Transverse colon (tissue), 4 donors: ENCODE measurements around the gene MED8. TPM values are rescaled to one million over a fixed set of nuclear protein-coding genes. Genes with fewer than 3 reads are reported as not detected.
A peak's percentile ranks its signal among the peaks of the same experiment; 100 is the strongest.
"Not testable (repeated sequence)": the region's sequence is repeated elsewhere in the genome, so short reads cannot be mapped to it uniquely, and the experiment has no call there.

Experiments used
- DNase-seq: peaks from one replicate; pipeline ENCODE4 v3.0.0-alpha.2; 2019
- H3K27ac ChIP-seq, 4 donors: fragments of 200-600 bp; sonication (generic); 2 replicates each; pipeline ENCODE4 v1.5.1; 2016 to 2018; ENCODE audit warnings: inconsistent platforms in 4 of 4
- H3K27me3 ChIP-seq: fragments of 200-600 bp; sonication (generic); 2 replicates; pipeline ENCODE4 v1.5.1; 2017; ENCODE audit warnings: inconsistent platforms
- H3K36me3 ChIP-seq, 4 donors: fragments of 200-600 bp; sonication (generic); 2 replicates each; pipeline ENCODE4 v1.5.1; 2017 to 2019; ENCODE audit warnings: inconsistent platforms in 4 of 4
- H3K4me1 ChIP-seq, 4 donors: fragments of 200-600 bp; sonication (generic); 2 replicates each; pipeline ENCODE4 v1.5.1; 2017 to 2020; ENCODE audit warnings: inconsistent platforms in 4 of 4
- H3K4me3 ChIP-seq, 4 donors: fragments of 200-600 bp; sonication (generic); 1 replicate in 1 of 4; 2 replicates in 3 of 4; pipeline versions ENCODE4 v1.5.1 to v1.6.1; 2017 to 2019; ENCODE audit warnings: inconsistent platforms in 4 of 4
- H3K9me3 ChIP-seq, 2 donors: fragments of 200-600 bp; sonication (generic); 2 replicates each; pipeline ENCODE4 v1.5.1; 2017 to 2019; ENCODE audit warnings: inconsistent platforms in 2 of 2
- EP300 ChIP-seq: sonication (generic); formaldehyde crosslinking; IDR thresholded peaks from one replicate; pipeline ENCODE4 v1.6.1; 2017; ENCODE audit warnings: antibody characterized with exemption, low read depth
- POLR2A ChIP-seq: fragments of 450-650 bp; IDR thresholded peaks from one replicate; pipeline ENCODE4 v1.6.1; 2016; ENCODE audit warnings: antibody characterized with exemption, mild to moderate bottlenecking, moderate library complexity
- POLR2AphosphoS5 ChIP-seq, 3 donors: sonication (generic); formaldehyde crosslinking; IDR thresholded peaks; one replicate each; pipeline ENCODE4 v1.6.1; 2016; ENCODE audit warnings: antibody characterized with exemption in 3 of 3
- WGBS, 2 donors: methylation state at CpG; one replicate each; pipeline ENCODE4 v1.1.5; 2018; ENCODE audit warnings: low coverage in 1 of 2; 5-methylcytosine and 5-hydroxymethylcytosine counted together
- in situ Hi-C, 4 donors: fragments of 200-750 bp; cut with MboI; loops; one replicate each; pipeline versions ENCODE4 v1.15.0 to v1.15.1; 2017; ENCODE audit warnings: low sequenced_read_pairs in 3 of 4, low pct_ligation_motif_present in 1 of 4, low pct_unique_long_range_greater_than_20kb in 1 of 4
- intact Hi-C: fragments of 100-400 bp; cut with DNase I; formaldehyde crosslinking; loops from one replicate; pipeline ENCODE4 v1.15.1; 2023; ENCODE audit warnings: low total_unique reads
- total RNA-seq, 4 donors: library from RNA; depleted of rRNA; stranded (reverse); fragments of >200 nt; gene quantifications; one replicate each; pipeline ENCODE4 v1.1.0, GENCODE V29; 2016
- TF ChIP-seq, protein P1 (sequence below), 5 experiments: fragments of 200-600 bp in 3 of 5; fragments of 450-650 bp in 2 of 5; sonication (generic) in 3 of 5; IDR thresholded peaks; 1 replicate in 2 of 5; 2 replicates in 3 of 5; pipeline ENCODE4 v1.5.1; 2016 to 2017; ENCODE audit warnings: antibody characterized with exemption in 5 of 5, inconsistent platforms in 3 of 5, mild to moderate bottlenecking in 2 of 5, moderate library complexity in 1 of 5

MED8 gene
- total RNA-seq, 4 donors from 2014 or later, result 12.7 to 41.9 (median 25.0) TPM

DNA sequence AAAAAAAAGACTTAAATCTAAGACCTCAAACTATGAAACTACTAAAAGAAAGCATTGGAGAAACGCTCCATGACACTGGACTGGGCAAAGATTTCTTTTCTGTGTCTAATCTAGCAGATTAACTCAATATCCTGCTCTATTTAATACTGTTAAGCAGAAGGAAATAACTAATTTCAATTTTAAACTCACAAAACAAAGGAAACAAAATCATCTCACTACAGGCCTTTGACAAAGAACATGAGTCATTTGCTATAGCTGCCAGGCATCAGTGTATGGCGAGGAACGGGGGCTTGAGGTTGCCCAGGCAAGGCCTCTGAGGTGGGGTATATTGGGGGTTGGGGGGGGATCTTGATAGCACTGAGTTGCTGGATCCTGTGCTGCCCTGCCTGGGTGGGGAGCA is 21.0 kb upstream of the MED8 start:
- DNase-seq, result no peak
- Histone ChIP-seq H3K27ac (no peak overlapping the region), H3K4me3 (no peak overlapping the region), H3K27me3 (no peaks in the 10 kb centered on the region), H3K4me1 (peaks cover 0 to 9% (median 2%) of the 10 kb centered on the region in 4 donors), H3K9me3 (no peaks in the 10 kb centered on the region), H3K36me3 (peaks cover 0 to 27% (median 6%) of the 10 kb centered on the region in 4 donors)
- in situ Hi-C loops (loop anchor here in 3 of 4 donors (5.0 to 10.0 kb wide), 3 partner anchors 176 to 186 kb away; no protein-coding TSS in a partner anchor), intact Hi-C loops (no loop called here)
- WGBS, 2 donors, result 56 to 97% methylated on average over 1 to 3 of the region's 3 CpGs
- TF ChIP-seq POLR2A (no peak), EP300 (no peak), POLR2AphosphoS5 (IDR thresholded peaks at IDR 0.05) (no peak)
- TF ChIP-seq, protein P1, sequence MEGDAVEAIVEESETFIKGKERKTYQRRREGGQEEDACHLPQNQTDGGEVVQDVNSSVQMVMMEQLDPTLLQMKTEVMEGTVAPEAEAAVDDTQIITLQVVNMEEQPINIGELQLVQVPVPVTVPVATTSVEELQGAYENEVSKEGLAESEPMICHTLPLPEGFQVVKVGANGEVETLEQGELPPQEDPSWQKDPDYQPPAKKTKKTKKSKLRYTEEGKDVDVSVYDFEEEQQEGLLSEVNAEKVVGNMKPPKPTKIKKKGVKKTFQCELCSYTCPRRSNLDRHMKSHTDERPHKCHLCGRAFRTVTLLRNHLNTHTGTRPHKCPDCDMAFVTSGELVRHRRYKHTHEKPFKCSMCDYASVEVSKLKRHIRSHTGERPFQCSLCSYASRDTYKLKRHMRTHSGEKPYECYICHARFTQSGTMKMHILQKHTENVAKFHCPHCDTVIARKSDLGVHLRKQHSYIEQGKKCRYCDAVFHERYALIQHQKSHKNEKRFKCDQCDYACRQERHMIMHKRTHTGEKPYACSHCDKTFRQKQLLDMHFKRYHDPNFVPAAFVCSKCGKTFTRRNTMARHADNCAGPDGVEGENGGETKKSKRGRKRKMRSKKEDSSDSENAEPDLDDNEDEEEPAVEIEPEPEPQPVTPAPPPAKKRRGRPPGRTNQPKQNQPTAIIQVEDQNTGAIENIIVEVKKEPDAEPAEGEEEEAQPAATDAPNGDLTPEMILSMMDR (IDR thresholded peaks at IDR 0.05), result no peak

- peak overlapping the region; percentile 4 to 50 (median 38) for H3K27ac ChIP-seq
- TF ChIP-seq EP300, result no peak
- TF ChIP-seq, protein P1 (IDR thresholded peaks at IDR 0.05), result no peak
- no peak for TF ChIP-seq POLR2A
- no peak for TF ChIP-seq POLR2AphosphoS5 (IDR thresholded peaks at IDR 0.05)
- intact Hi-C loops (no loop called here), in situ Hi-C loops (no loop called here)
- H3K4me1 ChIP-seq, result peaks cover 0 to 18% (median 3%) of the 10 kb centered on the region in 4 donors
- no peak for DNase-seq
- H3K9me3 ChIP-seq, result no peaks in the 10 kb centered on the region
- peaks cover 0 to 43% (median 16%) of the 10 kb centered on the region in 4 donors for H3K36me3 ChIP-seq
- H3K4me3 ChIP-seq, result no peak overlapping the region
- 25 to 61% methylated on average over 2 of the region's 2 CpGs for WGBS, 2 donors
- H3K27me3 ChIP-seq, result no peaks in the 10 kb centered on the region
Measured at GRCh38 chr1:43405876-43406234, 16.3 kb upstream of the MED8 start.

DNA sequence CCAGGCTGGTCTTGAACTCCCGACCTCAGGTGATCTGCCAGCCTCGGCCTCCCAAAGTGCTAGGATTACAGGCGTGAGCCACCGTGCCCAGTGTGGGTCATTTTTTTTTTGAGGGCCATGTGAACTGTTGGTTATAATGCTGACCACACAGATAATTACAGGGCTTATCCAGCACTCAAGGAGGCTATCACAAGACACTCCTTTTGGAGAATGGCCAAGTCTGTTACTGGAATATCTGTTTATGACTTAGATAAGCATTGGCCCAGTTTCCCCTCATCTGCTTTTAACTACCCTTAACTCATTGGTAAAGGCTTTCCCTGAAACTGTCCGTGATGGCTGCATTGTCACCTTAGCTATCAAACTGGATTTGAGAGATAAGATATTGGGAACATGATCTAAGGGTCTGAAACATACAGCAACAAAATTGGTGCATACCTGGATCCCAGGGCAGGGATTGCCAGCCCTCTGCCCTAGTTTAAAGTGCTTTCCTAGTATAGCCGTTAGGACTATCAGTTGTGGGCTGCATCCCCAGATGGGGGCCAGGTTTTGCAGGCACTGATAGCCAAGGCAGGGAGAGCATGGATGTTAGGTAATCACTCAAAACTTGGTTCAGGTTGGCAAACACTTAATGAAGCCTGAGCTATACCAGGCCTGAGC is 15.7 kb upstream of the MED8 start:
- in situ Hi-C loops, result no loop called here
- DNase-seq, result no peak
- TF ChIP-seq POLR2AphosphoS5 (IDR thresholded peaks at IDR 0.05), result peak in 1 of 3 donors; percentile 23
- TF ChIP-seq POLR2A, result no peak
- Histone ChIP-seq H3K4me1 (peaks cover 0 to 18% (median 3%) of the 10 kb centered on the region in 4 donors), H3K9me3 (no peaks in the 10 kb centered on the region), H3K4me3 (no peak overlapping the region), H3K27me3 (no peaks in the 10 kb centered on the region), H3K36me3 (peaks cover 0 to 43% (median 16%) of the 10 kb centered on the region in 4 donors), H3K27ac (peak overlapping the region; percentile 4 to 50 (median 38))
- intact Hi-C loops, result no loop called here
- WGBS, 2 donors, result 35 to 60% methylated on average over 4 to 6 of the region's 6 CpGs

GRCh38 chr1:43404353-43404752 is 14.8 kb upstream of the MED8 start:
- H3K4me3 ChIP-seq, result no peak overlapping the region
- H3K27ac ChIP-seq, result no peak overlapping the region
- WGBS, 2 donors, result 97 to 100% methylated on average over 2 to 6 of the region's 6 CpGs
- intact Hi-C loops, result no loop called here
- H3K27me3 ChIP-seq, result no peaks in the 10 kb centered on the region
- DNase-seq, result no peak
- no peak for TF ChIP-seq POLR2AphosphoS5 (IDR thresholded peaks at IDR 0.05)
- in situ Hi-C loops, result no loop called here
- H3K36me3 ChIP-seq, result peaks cover 0 to 38% (median 14%) of the 10 kb centered on the region in 4 donors
- H3K4me1 ChIP-seq, result peaks cover 0 to 18% (median 3%) of the 10 kb centered on the region in 4 donors
- no peaks in the 10 kb centered on the region for H3K9me3 ChIP-seq

GRCh38 chr1:43402089-43402865 is 12.7 kb upstream of the MED8 start:
- in situ Hi-C loops, result no loop called here
- H3K36me3 ChIP-seq, result peaks cover 0 to 25% (median 10%) of the 10 kb centered on the region in 4 donors

GRCh38 chr1:43400441-43400840 is 10.8 kb upstream of the MED8 start:
- H3K9me3 ChIP-seq, H3K4me3 ChIP-seq, H3K27ac ChIP-seq, DNase-seq, in situ Hi-C loops, intact Hi-C loops, H3K27me3 ChIP-seq: not testable (repeated sequence)
- Histone ChIP-seq H3K4me1 (peaks cover 0 to 16% (median 1%) of the 10 kb centered on the region in 4 donors), H3K36me3 (peaks cover 0 to 24% (median 10%) of the 10 kb centered on the region in 4 donors)
- WGBS, 2 donors, result 97 to 100% methylated on average over 1 to 9 of the region's 9 CpGs

More at GRCh38 chr1:43402089-43402865, 12.7 kb upstream of the MED8 start:
- WGBS, 2 donors, result 75 to 98% methylated on average over 1 to 6 of the region's 6 CpGs
- TF ChIP-seq EP300 (no peak), POLR2AphosphoS5 (IDR thresholded peaks at IDR 0.05) (no peak), POLR2A (no peak)
- TF ChIP-seq, protein P1 (IDR thresholded peaks at IDR 0.05), result no peak
- no peak for DNase-seq
- no peaks in the 10 kb centered on the region for H3K27me3 ChIP-seq
- H3K4me1 ChIP-seq, result peaks cover 0 to 18% (median 3%) of the 10 kb centered on the region in 4 donors
- H3K9me3 ChIP-seq, result no peaks in the 10 kb centered on the region
- H3K4me3 ChIP-seq, result no peak overlapping the region
- no peak overlapping the region for H3K27ac ChIP-seq
- intact Hi-C loops, result no loop called here
